HG03103 (cell line): ENCODE results near the gene MALL.
"Not testable (repeated sequence)": the region's sequence is repeated elsewhere in the genome, so short reads cannot be mapped to it uniquely, and the experiment has no call there.

ENCODE experiments used
- ATAC-seq: cut with Tn5 transposase; IDR thresholded peaks from one replicate; pipeline ENCODE4 v1.9.1; 2021; ENCODE audit warnings: low read depth; ENCODE audit not compliant: unreplicated experiment

Gene MALL

GRCh38 chr2:110100480-110100879 lies 15.1 kb downstream of the MALL start:
- ATAC-seq, result no peak

GRCh38 chr2:110099471-110100225 lies 16.0 kb downstream of the MALL start:
- ATAC-seq, result no peak

GRCh38 chr2:110099038-110099425 lies 16.6 kb downstream of the MALL start:
- no peak for ATAC-seq

GRCh38 chr2:110097506-110098220 lies 18.0 kb downstream of the MALL start:
- no peak for ATAC-seq

- ATAC-seq, result no peak
Measured at GRCh38 chr2:110095994-110096633, 19.5 kb downstream of the MALL start.

GRCh38 chr2:110094884-110095534 lies 20.6 kb downstream of the MALL start:
- not testable (repeated sequence) for ATAC-seq

GRCh38 chr2:110093924-110094323 lies 21.7 kb downstream of the MALL start:
- ATAC-seq, result not testable (repeated sequence)

GRCh38 chr2:110090164-110090563 lies 25.5 kb downstream of the MALL start:
- ATAC-seq, result not testable (repeated sequence)

- not testable (repeated sequence) for ATAC-seq
Measured at GRCh38 chr2:110083757-110084156, 31.9 kb downstream of the MALL start.

- not testable (repeated sequence) for ATAC-seq
Measured at GRCh38 chr2:110083162-110083561, 32.5 kb downstream of the MALL start.

- not testable (repeated sequence) for ATAC-seq
Measured at GRCh38 chr2:110078104-110078503, 37.5 kb downstream of the MALL start.

- ATAC-seq, result not testable (repeated sequence)
Measured at GRCh38 chr2:110075896-110076295, 39.7 kb downstream of the MALL start.

- ATAC-seq, result not testable (repeated sequence)
Measured at GRCh38 chr2:110069869-110070268, 45.8 kb downstream of the MALL start.

- not testable (repeated sequence) for ATAC-seq
Measured at GRCh38 chr2:110068153-110068552, 47.5 kb downstream of the MALL start.

GRCh38 chr2:110062332-110062731 lies 53.3 kb downstream of the MALL start:
- not testable (repeated sequence) for ATAC-seq

- ATAC-seq, result not testable (repeated sequence)
Measured at GRCh38 chr2:110060550-110060949, 55.1 kb downstream of the MALL start.

GRCh38 chr2:110059694-110060358 lies 55.8 kb downstream of the MALL start:
- not testable (repeated sequence) for ATAC-seq

GRCh38 chr2:110059009-110059693 lies 56.5 kb downstream of the MALL start:
- ATAC-seq, result not testable (repeated sequence)

GRCh38 chr2:110058034-110058433 lies 57.6 kb downstream of the MALL start:
- ATAC-seq, result not testable (repeated sequence)
